HEK293 (cell line): Measurements from ENCODE around the gene YWHAG.
A peak's percentile ranks its signal among the peaks of the same experiment; 100 is the strongest.

ENCODE experiments used
- EGR2 ChIP-seq: fragments of 450-650 bp; formaldehyde crosslinking; IDR thresholded peaks from 2 replicates; pipeline ENCODE4 v1.5.1; 2016; ENCODE audit warnings: low read depth, missing biosample characterization, missing genetic modification characterization
- FEZF1 ChIP-seq: fragments of 450-650 bp; formaldehyde crosslinking; IDR thresholded peaks from 2 replicates; pipeline ENCODE4 v1.5.1; 2016; ENCODE audit warnings: missing biosample characterization, missing genetic modification characterization
- GLIS1 ChIP-seq: fragments of 450-650 bp; formaldehyde crosslinking; IDR thresholded peaks from 2 replicates; pipeline ENCODE4 v1.5.1; 2016; ENCODE audit warnings: missing biosample characterization, missing genetic modification characterization
- GLIS2 ChIP-seq: fragments of 450-650 bp; formaldehyde crosslinking; IDR thresholded peaks from 2 replicates; pipeline ENCODE4 v1.5.1; 2016; ENCODE audit warnings: missing biosample characterization, missing genetic modification characterization
- HOXA7 ChIP-seq: sonication (generic); formaldehyde crosslinking; IDR thresholded peaks from 2 replicates; pipeline ENCODE4 v1.8.1; 2022; ENCODE audit warnings: missing genetic modification reagents, borderline replicate concordance
- KLF1 ChIP-seq: fragments of 450-650 bp; formaldehyde crosslinking; IDR thresholded peaks from 2 replicates; pipeline ENCODE4 v1.5.1; 2016; ENCODE audit warnings: missing biosample characterization, missing genetic modification characterization
- KLF10 ChIP-seq: fragments of 450-650 bp; IDR thresholded peaks from 2 replicates; pipeline ENCODE4 v1.5.1; 2018; ENCODE audit warnings: missing biosample characterization, mild to moderate bottlenecking, missing genetic modification characterization
- REPIN1 ChIP-seq: fragments of 450-650 bp; formaldehyde crosslinking; IDR thresholded peaks from 2 replicates; pipeline ENCODE4 v1.5.1; 2017; ENCODE audit warnings: missing biosample characterization, missing genetic modification characterization, low read depth
- SP3 ChIP-seq: fragments of 450-650 bp; formaldehyde crosslinking; IDR thresholded peaks from 2 replicates; pipeline ENCODE4 v1.5.1; 2016; ENCODE audit warnings: missing biosample characterization, missing genetic modification characterization
- SP7 ChIP-seq: fragments of 450-650 bp; formaldehyde crosslinking; IDR thresholded peaks from 2 replicates; pipeline ENCODE4 v1.5.1; 2016; ENCODE audit warnings: missing biosample characterization, missing genetic modification characterization
- YY2 ChIP-seq: fragments of 450-650 bp; formaldehyde crosslinking; IDR thresholded peaks from 2 replicates; pipeline ENCODE4 v1.5.1; 2016; ENCODE audit warnings: missing biosample characterization, missing genetic modification characterization
- ZBTB11 ChIP-seq: fragments of 450-650 bp; formaldehyde crosslinking; conservative IDR thresholded peaks from 2 replicates; pipeline ENCODE4 v1.5.1; 2016; ENCODE audit warnings: low read depth, missing biosample characterization, missing genetic modification characterization
- ZBTB17 ChIP-seq: fragments of 450-650 bp; formaldehyde crosslinking; IDR thresholded peaks from 2 replicates; pipeline ENCODE4 v1.5.1; 2016; ENCODE audit warnings: missing biosample characterization, missing genetic modification characterization
- ZIC2 ChIP-seq: fragments of 450-650 bp; formaldehyde crosslinking; IDR thresholded peaks from 2 replicates; pipeline ENCODE4 v1.5.1; 2016; ENCODE audit warnings: missing biosample characterization, missing genetic modification characterization
- ZNF114 ChIP-seq: fragments of 450-650 bp; formaldehyde crosslinking; IDR thresholded peaks from 2 replicates; pipeline ENCODE4 v1.5.0; 2017; ENCODE audit warnings: missing biosample characterization, missing genetic modification characterization
- ZNF133 ChIP-seq: fragments of 450-650 bp; formaldehyde crosslinking; IDR thresholded peaks from 2 replicates; pipeline ENCODE4 v1.5.1; 2016; ENCODE audit warnings: missing biosample characterization, missing genetic modification characterization
- ZNF155 ChIP-seq: fragments of 450-650 bp; formaldehyde crosslinking; IDR thresholded peaks from 2 replicates; pipeline ENCODE4 v1.5.1; 2016; ENCODE audit warnings: missing biosample characterization, missing genetic modification characterization
- ZNF19 ChIP-seq: fragments of 450-650 bp; formaldehyde crosslinking; IDR thresholded peaks from 2 replicates; pipeline ENCODE4; 2016; ENCODE audit warnings: missing biosample characterization, missing genetic modification characterization, low read depth
- ZNF223 ChIP-seq: fragments of 450-650 bp; formaldehyde crosslinking; IDR thresholded peaks from 2 replicates; pipeline ENCODE4 v1.5.1; 2016; ENCODE audit warnings: missing biosample characterization, missing genetic modification characterization
- ZNF292 ChIP-seq: fragments of 450-650 bp; formaldehyde crosslinking; IDR thresholded peaks from 2 replicates; pipeline ENCODE4 v1.5.1; 2016; ENCODE audit warnings: low read depth, missing biosample characterization, missing genetic modification characterization, borderline replicate concordance
- ZNF302 ChIP-seq: fragments of 450-650 bp; formaldehyde crosslinking; IDR thresholded peaks from 2 replicates; pipeline ENCODE4 v1.5.1; 2016; ENCODE audit warnings: missing biosample characterization, missing genetic modification characterization, low read depth
- ZNF398 ChIP-seq: fragments of 450-650 bp; formaldehyde crosslinking; IDR thresholded peaks from 2 replicates; pipeline ENCODE4 v1.5.1; 2017; ENCODE audit warnings: missing biosample characterization, missing genetic modification characterization
- ZNF423 ChIP-seq: fragments of 450-650 bp; formaldehyde crosslinking; IDR thresholded peaks from 2 replicates; pipeline ENCODE4 v1.5.1; 2016; ENCODE audit warnings: missing biosample characterization, missing genetic modification characterization
- ZNF473 ChIP-seq: fragments of 450-650 bp; formaldehyde crosslinking; IDR thresholded peaks from 2 replicates; pipeline ENCODE4 v1.5.1; 2017; ENCODE audit warnings: missing biosample characterization, missing genetic modification characterization
- ZNF501 ChIP-seq: fragments of 450-650 bp; formaldehyde crosslinking; IDR thresholded peaks from 2 replicates; pipeline ENCODE4 v1.5.1; 2016; ENCODE audit warnings: missing biosample characterization, missing genetic modification characterization
- ZNF521 ChIP-seq: fragments of 450-650 bp; formaldehyde crosslinking; IDR thresholded peaks from 2 replicates; pipeline ENCODE4 v1.5.1; 2017; ENCODE audit warnings: missing biosample characterization, mild to moderate bottlenecking, missing genetic modification characterization
- ZNF544 ChIP-seq: fragments of 450-650 bp; formaldehyde crosslinking; IDR thresholded peaks from 2 replicates; pipeline ENCODE4 v1.5.0; 2017; ENCODE audit warnings: missing biosample characterization, missing genetic modification characterization
- ZNF548 ChIP-seq: fragments of 450-650 bp; formaldehyde crosslinking; IDR thresholded peaks from 2 replicates; pipeline ENCODE4 v1.5.1; 2016; ENCODE audit warnings: missing biosample characterization, missing genetic modification characterization
- ZNF555 ChIP-seq: fragments of 450-650 bp; formaldehyde crosslinking; conservative IDR thresholded peaks from 2 replicates; pipeline ENCODE4 v1.5.1; 2017; ENCODE audit warnings: missing biosample characterization, mild to moderate bottlenecking, missing genetic modification characterization, inconsistent platforms
- ZNF596 ChIP-seq: fragments of 450-650 bp; IDR thresholded peaks from 2 replicates; pipeline ENCODE4 v1.5.0; 2018; ENCODE audit warnings: missing biosample characterization, mild to moderate bottlenecking, missing genetic modification characterization, moderate library complexity
- ZNF610 ChIP-seq: fragments of 450-650 bp; formaldehyde crosslinking; IDR thresholded peaks from 2 replicates; pipeline ENCODE4 v1.5.1; 2016; ENCODE audit warnings: missing biosample characterization, missing genetic modification characterization, borderline replicate concordance
- ZNF654 ChIP-seq: fragments of 450-650 bp; formaldehyde crosslinking; IDR thresholded peaks from 2 replicates; pipeline ENCODE4 v1.5.1; 2016; ENCODE audit warnings: low read depth, missing biosample characterization, missing genetic modification characterization

The YWHAG gene

DNA sequence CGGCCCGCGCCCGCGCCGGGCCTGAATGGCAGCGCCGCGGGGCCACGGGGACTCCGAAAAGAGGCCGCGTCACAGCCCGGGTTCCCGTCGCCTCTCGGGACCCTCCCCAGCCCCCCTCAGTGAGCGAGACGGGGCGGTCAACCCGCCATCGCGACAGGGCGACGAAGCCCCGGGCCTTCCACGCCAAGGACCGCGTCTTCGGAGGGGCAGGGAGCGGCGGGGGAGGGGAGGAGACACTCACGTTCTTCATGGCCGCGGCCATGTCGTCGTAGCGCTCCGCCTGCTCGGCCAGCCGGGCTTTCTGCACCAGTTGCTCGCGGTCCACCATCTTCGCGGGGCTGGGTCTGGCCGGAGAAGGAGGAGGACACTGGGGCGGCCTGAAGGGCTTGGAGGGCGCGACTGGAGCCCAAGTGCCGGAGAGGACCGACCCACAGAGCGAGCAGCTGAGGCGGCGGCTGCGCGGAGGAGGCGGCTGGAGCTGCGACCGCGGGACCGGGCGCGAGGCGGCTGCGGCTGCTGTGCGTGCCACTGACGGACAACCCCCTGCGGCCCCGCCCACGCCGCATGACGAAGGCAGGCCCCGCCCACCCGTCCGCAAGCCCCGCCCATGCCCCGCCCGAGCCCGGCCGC lies at the start of gene YWHAG (continued):
- TF ChIP-seq SP7 (tag by site-specific recombination) (peak; percentile 69), ZNF544 (tag by site-specific recombination) (no peak), ZNF521 (tag by site-specific recombination) (no peak), ZNF596 (0 out of 2 replicates have a peak, but pooled peaks have one; percentile 21), ZNF610 (tag by site-specific recombination) (peak; percentile 36; the same call in 1 of the 2 replicates), ZNF133 (tag by site-specific recombination) (no peak), REPIN1 (tag by site-specific recombination) (0 out of 2 replicates have a peak, but pooled peaks have one; percentile 41), ZNF654 (tag by site-specific recombination) (no peak), ZNF155 (no peak), KLF10 (tag by site-specific recombination) (0 out of 2 replicates have a peak, but pooled peaks have one; percentile 22), ZNF555 (tag by site-specific recombination) (no peak), FEZF1 (tag by site-specific recombination) (no peak), EGR2 (tag by site-specific recombination) (no peak), ZNF473 (no peak), ZNF302 (tag by site-specific recombination) (no peak), ZBTB17 (no peak), ZNF19 (tag by site-specific recombination) (no peak), ZNF114 (no peak), ZNF548 (tag by site-specific recombination) (no peak), KLF1 (tag by site-specific recombination) (no peak), GLIS2 (no peak; the same call in 1 of the 2 replicates), ZBTB11 (tag by site-specific recombination) (no peak; the same call in 1 of the 2 replicates), GLIS1 (tag by site-specific recombination) (no peak), ZNF223 (no peak), YY2 (tag by site-specific recombination) (peak; percentile 78), ZNF423 (tag by site-specific recombination) (no peak), ZIC2 (peak; percentile 14; the same call in 1 of the 2 replicates), ZNF292 (no peak), ZNF398 (tag by site-specific recombination) (no peak), HOXA7 (no peak), SP3 (no peak), ZNF501 (tag by site-specific recombination) (peak; percentile 79; the same call in 1 of the 2 replicates)
